Brain microvascular endothelial cell (primary cell): Measurements from ENCODE around the gene ALK.

ENCODE experiments used
- DNase-seq: peaks from one replicate; pipeline ENCODE4 v3.0.0-alpha.2; 2020
- H3K27ac ChIP-seq: fragments of 250-450 bp; sonication (Bioruptor Pico); 2 replicates; pipeline ENCODE4 v1.5.1; 2020; ENCODE audit warnings: mild to moderate bottlenecking, moderate library complexity
- H3K27me3 ChIP-seq: fragments of 250-450 bp; sonication (Bioruptor Pico); replicated peaks from 2 replicates; pipeline ENCODE4 v1.5.1; 2020; ENCODE audit warnings: mild to moderate bottlenecking
- H3K36me3 ChIP-seq: fragments of 250-450 bp; sonication (Bioruptor Pico); replicated peaks from 2 replicates; pipeline ENCODE4 v1.5.1; 2020; ENCODE audit warnings: mild to moderate bottlenecking
- H3K4me3 ChIP-seq: 2 replicates; pipeline ENCODE4 v1.5.1; 2011; ENCODE audit warnings: low read depth, mild to moderate bottlenecking, control low read depth, low read length, moderate library complexity
- in situ Hi-C: cut with HindIII; loops from 2 replicates; pipeline ENCODE4 v1.10.0; 2017; ENCODE audit warnings: low sequenced_read_pairs, low pct_ligation_motif_present
- TF ChIP-seq, protein P1 (sequence below): IDR thresholded peaks from 2 replicates; pipeline ENCODE4 v1.5.1; 2011; ENCODE audit warnings: low read depth, mild to moderate bottlenecking, moderate library complexity, low read length, control low read depth, inconsistent platforms; ENCODE audit errors: missing control alignments

ALK gene

DNA sequence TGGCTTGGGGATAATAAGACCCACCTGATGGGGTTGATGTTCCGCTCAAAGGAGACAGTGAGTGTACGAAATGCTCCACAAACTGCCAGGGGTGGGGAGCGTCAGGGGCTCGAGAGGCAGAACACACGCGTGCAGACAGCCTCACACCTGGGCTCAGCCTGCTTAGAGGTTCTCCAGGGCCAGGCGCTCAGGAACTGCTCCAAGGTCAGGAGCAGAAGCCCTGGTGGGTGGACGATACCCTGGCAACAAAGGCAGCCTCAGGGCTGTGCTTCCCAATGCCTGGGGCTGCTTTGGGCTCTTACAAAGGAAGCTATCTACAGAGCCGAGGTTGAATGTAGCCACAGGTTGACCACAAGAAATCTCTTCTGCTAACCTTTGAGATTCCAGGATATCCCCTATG is 691.7 kb downstream of the ALK start:
- H3K27me3 ChIP-seq: peaks cover 6% of the 10 kb centered on the region
- in situ Hi-C loops: no loop called here
- TF ChIP-seq, protein P1, sequence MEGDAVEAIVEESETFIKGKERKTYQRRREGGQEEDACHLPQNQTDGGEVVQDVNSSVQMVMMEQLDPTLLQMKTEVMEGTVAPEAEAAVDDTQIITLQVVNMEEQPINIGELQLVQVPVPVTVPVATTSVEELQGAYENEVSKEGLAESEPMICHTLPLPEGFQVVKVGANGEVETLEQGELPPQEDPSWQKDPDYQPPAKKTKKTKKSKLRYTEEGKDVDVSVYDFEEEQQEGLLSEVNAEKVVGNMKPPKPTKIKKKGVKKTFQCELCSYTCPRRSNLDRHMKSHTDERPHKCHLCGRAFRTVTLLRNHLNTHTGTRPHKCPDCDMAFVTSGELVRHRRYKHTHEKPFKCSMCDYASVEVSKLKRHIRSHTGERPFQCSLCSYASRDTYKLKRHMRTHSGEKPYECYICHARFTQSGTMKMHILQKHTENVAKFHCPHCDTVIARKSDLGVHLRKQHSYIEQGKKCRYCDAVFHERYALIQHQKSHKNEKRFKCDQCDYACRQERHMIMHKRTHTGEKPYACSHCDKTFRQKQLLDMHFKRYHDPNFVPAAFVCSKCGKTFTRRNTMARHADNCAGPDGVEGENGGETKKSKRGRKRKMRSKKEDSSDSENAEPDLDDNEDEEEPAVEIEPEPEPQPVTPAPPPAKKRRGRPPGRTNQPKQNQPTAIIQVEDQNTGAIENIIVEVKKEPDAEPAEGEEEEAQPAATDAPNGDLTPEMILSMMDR: no peak
- no peak for DNase-seq
- H3K36me3 ChIP-seq: no peaks in the 10 kb centered on the region
- no peak overlapping the region for H3K4me3 ChIP-seq
- no peak overlapping the region for H3K27ac ChIP-seq

DNA sequence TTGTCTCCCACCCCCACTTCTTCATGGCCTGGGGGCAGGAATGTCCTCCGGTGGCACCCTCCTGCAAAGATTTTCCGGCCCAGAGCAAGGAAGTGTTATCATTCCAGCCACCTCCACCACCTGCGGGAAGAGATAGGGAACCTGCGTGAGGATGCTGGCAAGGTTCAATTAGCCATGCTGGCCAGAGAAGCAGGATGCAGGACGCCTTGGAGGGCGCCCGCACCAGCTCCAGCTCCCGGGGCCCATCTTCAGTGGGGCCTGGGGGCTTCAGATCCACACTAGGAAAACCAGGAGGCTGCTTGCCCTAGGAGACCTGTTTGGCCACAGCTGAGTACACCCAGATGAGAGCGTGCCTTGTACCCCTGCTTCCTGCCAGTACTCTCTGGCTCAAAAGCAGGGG is 692.4 kb downstream of the ALK start:
- TF ChIP-seq, protein P1: no peak
- Histone ChIP-seq H3K27ac (no peak overlapping the region), H3K36me3 (no peaks in the 10 kb centered on the region), H3K4me3 (no peak overlapping the region), H3K27me3 (peaks cover 6% of the 10 kb centered on the region)
- DNase-seq: no peak
- in situ Hi-C loops: no loop called here

DNA sequence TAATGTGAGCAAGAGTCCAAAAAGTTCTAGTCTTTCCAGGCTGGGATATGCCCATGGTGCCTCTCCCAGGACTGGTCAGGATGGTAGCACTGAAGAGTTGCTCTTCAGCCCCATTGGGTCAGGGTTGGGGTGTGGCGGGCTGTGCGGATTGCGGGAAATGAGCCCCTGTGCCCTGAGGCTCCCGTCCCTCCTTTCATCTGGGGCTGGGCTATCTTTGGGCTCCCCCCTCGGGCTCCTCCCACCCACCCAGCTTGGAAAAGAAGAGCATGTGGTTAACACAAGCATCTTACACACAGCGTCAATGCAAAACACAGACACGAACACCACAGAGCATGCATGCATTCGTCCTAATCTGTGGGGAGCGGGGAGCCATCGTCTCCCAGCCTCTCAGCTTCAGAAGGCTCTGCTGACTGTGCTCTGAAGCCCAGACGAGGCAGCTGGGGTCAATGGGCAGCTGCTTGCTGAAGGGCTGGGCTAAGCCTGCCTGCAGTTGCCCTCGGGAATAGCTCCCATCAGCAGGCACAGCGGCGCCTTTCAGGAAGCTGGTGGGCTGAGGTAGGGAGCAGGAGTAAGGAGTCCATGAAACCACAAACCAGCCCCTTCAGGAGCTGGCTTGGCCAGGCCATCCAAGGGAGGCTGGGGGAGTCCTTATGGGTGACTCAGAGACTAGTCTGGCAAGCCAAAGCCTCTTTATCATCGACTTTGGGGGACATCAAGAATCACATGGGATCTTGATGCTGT is 693.3 kb downstream of the ALK start:
- DNase-seq: no peak
- Histone ChIP-seq H3K27ac (no peak overlapping the region), H3K27me3 (peaks cover 6% of the 10 kb centered on the region), H3K4me3 (no peak overlapping the region), H3K36me3 (no peaks in the 10 kb centered on the region)
- TF ChIP-seq, protein P1: no peak
- in situ Hi-C loops: no loop called here

DNA sequence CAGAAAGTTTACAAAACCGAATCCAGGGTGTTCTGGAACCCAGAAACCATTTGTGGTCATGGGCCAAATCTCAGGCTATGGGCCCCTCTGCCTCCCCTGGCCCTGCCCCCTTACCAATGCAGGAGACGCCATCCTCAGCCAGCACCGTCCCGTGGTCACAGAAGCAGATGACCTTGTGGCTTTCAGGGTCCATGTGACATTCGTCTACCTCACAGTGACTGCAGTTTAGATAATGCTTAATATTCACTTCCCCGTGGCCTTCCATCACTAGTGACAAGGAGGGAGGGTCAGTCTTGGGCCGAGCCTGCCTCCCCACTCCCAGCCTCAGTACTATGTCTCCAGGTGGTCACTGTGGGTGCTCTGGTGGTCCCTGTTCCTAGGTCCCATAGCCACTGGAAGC is 694.6 kb downstream of the ALK start:
- no peak for DNase-seq
- Histone ChIP-seq H3K36me3 (no peaks in the 10 kb centered on the region), H3K27me3 (peaks cover 6% of the 10 kb centered on the region), H3K4me3 (no peak overlapping the region), H3K27ac (no peak overlapping the region)
- TF ChIP-seq, protein P1: no peak
- in situ Hi-C loops: no loop called here

DNA sequence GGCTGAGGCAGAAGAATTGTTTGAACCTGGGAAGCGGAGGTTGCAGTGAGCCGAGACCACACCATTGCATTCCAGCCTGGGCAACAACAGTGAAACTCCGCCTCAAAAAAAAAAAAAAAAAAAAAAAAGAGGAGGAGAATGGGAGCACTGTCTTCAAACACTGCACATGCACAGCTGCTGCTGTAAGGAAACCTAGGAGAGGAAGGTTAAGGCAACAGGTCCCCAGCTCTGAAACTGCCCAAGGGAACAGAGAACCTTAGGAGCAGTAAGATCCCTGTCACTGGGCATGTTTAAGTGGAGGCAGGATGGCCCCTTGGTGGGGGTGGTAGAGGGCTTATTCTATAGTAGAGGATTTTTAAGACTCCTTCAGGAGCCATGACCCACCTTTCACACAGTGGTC is 695.0 kb downstream of the ALK start:
- H3K27me3 ChIP-seq: peaks cover 5% of the 10 kb centered on the region

DNA sequence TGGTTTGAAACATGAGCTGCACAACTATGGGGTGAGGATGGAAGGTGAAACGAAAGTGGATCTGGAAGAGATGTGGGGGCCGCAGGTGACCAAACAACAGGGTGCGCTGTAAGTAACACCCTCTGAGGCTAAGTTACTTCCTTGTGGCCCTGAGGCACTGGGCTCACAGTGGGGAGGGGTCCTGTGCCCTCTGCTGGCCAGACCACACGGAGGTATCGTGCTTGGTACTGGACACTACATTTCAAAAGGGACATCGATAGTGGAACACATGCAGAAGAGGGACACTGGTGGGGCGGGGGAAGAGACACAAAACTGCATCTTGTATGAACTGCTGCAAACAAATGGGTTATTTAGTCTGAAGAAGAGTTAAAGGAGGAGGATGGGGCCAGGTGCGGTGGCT is 695.6 kb downstream of the ALK start:
- Histone ChIP-seq H3K27ac (no peak overlapping the region), H3K27me3 (peaks cover 4% of the 10 kb centered on the region), H3K36me3 (no peaks in the 10 kb centered on the region), H3K4me3 (no peak overlapping the region)
- TF ChIP-seq, protein P1: no peak
- no peak for DNase-seq
- in situ Hi-C loops: no loop called here

More for the DNA sequence above, 695.0 kb downstream of the ALK start:
- TF ChIP-seq, protein P1: no peak
- Histone ChIP-seq H3K36me3 (no peaks in the 10 kb centered on the region), H3K27ac (no peak overlapping the region), H3K4me3 (no peak overlapping the region)
- in situ Hi-C loops: no loop called here
- DNase-seq: no peak
